GM18511 (cell line): ENCODE data around the gene CDH23.

Experiments used
- ATAC-seq: cut with Tn5 transposase; IDR thresholded peaks from one replicate; pipeline ENCODE4 v1.9.1; 2021; ENCODE audit warnings: mild to moderate bottlenecking, moderate library complexity; ENCODE audit not compliant: unreplicated experiment

The CDH23 gene

DNA sequence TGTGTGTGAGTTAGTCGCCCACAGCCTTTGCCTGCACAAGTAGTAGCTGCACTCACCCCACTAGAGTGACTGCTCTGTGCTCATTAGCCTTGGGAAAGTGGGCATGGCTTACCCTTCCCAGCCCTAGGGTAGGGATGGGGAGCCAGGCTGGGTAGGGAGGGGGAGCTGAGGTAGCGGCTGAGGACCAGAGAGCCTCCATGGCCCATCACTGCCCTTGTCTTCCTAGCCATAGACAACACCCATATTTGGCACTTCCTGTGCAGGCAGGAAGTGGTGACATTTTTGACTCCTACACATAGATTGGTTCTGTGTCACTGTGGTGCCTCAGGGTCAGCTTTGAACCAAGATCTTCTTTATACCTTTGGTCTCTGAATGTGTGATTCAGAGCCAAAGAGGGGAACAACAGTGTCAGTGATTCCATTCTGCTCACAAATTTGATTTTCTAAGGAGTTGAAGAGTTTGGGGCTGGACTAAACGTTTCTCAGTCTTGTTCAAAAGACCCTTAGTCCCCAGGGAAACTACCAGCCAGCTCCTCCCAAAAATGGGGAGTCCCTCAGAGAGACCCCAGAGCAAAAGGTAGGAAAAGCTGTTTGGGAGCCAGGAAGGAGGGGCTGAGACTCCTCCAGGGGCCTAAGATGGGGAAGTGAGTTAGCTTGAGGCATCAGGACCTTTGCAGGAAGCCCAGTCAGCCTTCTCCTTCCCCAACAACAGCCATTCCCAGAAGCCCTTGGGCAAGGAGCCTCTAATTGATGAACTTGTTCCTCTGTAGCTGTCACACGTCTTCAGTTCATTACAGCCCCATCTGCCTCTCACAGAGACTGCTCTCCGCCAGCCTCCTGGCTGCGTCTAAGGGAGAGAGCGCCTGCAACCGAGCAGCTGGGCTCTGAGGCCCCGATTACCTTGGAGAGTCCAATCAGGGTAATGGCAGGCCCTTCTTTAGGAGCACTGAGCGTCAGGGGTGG is 135.0 kb downstream of the CDH23 start:
- no peak for ATAC-seq

DNA sequence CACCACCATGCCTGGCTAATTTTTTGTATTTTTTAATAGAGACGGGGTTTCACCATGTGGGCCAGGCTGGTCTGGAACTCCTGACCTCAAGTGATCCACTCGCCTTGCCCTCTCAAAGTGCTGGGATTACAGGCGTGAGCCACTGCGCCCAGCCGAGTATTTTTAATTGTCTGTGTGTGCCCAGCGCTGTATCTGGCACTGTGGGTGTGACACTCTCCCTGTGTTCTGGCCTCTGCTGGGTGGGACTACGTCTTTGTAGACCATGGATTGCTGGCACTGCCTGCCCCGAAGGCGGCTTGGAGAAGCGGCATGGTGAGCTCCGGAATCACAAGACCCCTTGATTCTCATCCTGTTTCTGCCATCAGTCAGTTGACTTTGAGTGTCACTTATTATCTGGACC is 136.2 kb downstream of the CDH23 start:
- no peak for ATAC-seq

DNA sequence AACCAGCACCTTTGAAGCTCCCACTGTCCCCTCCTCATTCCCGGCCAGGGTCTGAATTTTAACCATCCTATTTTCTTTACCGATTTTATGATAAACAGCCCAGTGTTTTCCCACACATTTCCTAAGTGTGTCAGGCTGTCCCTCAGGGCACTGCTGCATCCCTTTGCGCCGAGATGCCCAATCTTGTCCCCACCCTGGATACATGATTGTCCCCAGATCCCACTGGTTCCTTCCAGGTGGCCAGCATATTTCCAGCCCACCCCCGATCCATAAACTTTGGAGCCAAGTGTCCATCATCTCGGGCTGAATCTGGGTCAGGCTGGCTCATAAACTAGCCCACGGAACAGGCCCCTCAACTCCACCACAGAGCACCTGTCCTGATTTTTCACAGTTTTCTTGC is 137.2 kb downstream of the CDH23 start:
- ATAC-seq = no peak

DNA sequence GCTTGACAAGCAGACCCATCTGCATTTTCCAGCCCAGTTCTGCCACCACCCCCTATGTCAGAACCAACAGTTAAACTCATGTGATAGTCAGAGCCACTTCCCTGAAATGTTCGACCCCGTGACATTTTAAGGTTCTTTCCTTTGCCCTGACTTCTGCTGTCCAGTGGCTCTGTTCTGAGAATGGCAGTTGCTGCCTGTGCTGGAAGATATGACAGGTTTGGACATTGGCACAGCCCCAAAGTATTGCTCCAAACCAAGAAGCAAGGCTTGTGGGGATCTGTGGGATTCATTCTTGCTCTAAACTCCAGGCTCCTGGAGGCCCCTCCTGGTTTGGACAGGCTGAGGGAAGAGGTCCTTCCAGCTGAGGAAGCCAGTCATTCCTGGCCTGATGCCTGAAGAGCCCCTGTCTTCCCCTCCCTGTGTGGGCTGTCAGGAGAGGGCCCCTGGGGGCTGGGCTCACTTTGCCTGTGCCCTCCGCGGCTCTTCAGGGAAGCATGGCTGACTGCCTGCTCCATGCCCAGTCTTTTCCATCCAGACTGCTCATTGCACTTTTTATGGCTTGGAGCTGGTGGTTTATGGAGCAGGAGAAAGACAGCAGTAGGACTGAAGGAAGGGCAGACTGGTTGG is 138.0 kb downstream of the CDH23 start:
- no peak for ATAC-seq

DNA sequence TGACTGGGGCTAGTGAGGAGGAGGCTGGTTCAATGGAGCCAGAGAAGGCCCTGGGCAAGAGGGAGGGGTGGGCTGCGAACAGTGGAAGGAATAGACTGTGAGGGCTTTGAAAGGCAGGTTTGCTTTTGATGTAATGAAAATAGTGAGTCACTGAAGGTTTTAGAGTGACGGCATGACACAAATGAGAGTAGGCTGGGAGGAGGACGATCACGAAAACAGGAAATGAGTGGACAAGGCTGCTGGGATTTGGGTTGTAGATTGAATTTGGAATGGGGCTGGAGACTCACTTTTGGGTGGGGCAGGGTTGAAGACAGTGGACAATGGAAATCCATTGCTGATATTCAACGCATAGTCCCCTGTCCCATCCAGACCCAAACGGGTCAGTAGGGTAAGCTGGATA is 139.6 kb downstream of the CDH23 start:
- no peak for ATAC-seq

DNA sequence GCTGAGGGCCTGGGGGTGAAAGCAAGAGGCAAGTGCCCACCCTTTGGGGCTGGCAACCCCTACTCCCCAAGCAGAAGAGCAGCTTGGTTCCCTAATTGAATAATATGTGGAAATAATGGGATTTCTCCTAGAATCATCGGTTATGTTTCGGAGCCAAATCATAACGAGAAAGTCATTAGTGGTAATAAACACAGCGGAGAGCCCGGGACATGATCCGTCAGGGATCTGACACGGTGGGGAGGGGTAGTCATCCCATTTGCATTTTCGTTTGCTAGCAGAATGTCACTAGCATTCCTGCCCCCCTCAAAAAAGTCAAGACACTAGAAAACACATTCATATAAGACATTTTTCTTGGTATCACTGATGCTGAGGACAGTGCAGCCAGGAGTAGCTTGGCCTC is 140.4 kb downstream of the CDH23 start:
- no peak for ATAC-seq

DNA sequence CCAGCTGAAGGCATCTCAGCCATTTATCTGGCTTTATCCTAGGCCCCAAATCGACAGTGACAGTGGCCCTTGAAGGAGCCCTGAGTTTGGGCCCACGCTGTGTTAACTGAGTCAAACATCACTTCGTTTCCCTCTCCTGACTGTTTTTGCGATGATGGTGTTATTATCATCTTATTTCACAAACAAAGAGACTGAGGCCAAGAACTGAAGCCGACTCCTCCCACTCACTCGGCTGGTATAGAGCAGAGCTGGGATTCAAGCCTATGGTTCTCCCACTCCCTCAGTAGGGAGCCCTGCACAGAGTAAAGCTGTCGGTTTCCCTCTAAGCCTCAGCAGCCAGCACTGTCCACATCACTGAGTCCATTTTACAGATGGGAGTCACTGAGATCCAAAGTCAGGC is 141.0 kb downstream of the CDH23 start:
- ATAC-seq = no peak

DNA sequence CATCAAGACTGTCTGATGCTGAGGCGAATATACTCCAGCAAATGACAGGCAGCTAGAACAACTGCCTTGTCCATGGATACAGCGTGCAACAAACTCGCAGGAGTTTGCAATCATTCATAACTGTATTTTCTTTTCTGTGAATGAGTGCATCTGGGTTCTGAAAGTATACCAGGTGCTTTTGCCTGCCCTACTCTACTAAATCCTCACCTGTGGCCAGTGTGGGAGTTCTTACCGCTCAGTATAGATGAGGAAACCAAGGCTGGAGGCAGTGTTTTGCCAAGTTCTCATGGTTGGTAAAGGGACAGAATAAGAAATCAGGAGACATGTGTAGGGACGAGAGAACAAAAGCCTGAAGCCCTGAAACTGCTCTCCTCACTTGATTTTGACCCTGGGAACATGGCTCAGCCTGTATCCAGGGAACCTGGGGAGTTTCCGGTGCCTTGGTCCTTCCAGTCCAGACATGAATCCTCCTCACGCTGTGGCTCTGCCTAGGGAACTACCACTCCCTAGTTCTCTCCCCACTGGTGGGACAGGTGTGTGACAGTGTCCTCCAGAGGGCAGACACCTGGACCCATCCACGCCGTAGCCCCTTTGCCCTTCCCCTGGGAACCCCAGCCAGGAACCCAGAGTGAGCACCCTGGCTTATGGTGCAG is 142.0 kb downstream of the CDH23 start:
- ATAC-seq = no peak

DNA sequence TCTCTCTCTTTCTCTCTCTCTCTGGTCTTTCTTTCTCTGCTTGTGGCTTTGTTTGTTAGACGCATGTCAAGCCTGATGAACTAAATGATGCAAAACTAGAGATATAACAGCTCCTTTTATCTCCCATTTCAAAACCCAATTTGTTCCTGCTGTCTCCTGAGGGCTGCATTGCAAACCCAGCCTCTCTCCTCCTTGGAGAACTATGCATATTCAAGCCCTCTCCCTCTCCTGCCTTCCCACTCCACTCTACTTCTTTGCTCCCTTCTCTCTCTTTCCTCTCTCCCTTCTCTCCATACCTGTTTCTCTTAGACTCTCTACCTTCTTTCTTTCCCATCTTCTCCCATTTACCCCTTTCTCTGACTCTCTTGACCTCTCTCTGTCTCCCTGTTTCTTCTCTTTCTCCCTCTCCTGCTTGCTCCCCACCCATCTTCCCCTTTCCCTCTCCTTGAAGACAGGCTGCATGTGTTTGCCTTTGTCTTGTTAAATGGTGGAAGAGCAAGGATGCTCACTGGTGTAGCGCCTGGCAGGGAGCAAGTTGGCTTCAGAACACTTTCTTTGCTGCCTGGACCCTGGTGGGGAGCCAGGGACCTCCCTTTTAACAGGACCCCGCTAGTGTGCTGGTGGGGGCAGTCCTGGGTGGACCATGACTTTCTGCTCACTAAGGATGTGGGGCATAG is 142.9 kb downstream of the CDH23 start:
- no peak for ATAC-seq

DNA sequence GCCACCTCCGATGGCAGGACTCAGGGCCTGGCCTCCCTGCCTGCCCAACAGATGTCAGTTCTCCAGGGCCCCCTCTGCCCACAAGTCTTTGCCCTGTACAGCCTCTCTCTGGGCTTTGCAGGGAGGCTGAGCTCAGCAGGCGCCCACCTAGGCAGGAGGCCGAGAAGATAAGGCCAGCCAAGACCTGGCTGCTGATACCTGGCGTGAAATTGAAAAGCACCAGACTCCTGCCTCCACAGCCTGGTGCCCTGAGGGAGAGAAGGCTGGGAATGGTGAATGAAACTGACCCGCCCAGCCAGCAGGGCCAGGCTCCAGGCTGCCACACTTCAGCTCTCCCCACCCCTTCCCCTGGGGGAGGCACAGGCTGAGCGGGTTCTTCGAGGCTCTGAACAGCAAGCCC is 145.8 kb downstream of the CDH23 start:
- ATAC-seq = no peak

DNA sequence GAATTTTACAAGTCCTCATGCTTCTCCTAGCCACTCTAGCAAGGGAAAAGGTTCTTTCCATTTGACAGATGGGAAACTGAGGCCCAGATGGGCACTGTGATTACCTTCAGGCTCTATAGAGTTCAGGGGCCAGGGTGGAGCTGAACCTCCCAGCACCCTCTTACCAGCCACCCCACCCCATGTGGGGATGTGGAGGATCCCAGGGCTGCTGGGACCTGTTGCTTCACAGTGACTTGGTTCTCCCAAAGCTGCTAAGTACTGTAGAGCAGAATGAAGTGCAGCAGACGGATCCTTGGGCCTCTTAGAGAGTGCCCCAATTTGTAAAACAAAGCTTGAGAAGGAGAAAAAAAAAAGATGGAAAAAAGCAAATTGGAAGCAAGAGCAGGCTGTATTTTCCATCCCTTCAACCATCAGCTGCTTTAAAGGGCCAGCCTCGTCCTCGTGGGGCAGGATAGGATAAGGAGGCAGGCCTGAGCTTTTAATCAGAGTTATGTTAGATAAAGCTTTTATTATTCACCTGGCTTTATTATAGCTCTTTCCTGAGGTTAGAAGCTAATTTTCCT is 147.0 kb downstream of the CDH23 start:
- ATAC-seq = no peak

DNA sequence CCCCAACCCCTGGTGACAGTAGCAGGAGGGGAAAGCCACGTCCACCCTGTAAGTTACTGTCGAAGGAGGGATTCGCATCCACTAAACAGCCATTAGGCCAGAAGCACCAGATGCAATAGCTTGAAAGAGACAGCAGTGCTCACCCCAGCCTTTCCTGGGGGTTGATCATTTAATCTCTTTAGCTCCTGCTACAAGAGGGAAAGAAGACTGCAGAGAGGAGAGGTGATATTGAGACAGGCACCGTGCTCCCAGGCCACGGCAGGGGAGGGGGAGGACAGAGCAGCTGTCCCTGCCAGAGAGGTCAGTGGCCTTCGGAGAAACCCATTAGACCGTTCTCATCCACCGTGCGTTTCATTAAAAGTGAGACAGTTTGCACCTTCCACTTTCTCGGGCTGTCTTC is 148.3 kb downstream of the CDH23 start:
- ATAC-seq = no peak

DNA sequence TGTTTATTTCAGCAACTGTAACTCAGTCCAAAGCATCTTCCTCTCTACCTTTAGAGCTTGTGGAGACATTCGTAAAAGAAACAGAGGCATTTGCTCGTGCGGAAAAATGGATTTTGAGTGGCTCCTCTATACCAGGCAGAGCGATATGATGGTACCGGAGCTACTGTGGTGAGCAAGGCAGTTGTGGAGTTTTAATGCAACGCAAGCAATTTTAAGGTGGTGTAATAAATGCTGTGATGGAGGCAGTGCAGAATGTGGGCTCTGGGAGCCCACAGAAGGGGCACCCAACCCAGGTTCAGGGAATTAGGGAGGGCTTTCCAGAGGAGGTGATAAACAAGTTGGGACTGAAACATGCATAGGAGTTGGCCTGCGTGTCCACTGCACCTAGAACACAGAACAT is 149.5 kb downstream of the CDH23 start:
- no peak for ATAC-seq

DNA sequence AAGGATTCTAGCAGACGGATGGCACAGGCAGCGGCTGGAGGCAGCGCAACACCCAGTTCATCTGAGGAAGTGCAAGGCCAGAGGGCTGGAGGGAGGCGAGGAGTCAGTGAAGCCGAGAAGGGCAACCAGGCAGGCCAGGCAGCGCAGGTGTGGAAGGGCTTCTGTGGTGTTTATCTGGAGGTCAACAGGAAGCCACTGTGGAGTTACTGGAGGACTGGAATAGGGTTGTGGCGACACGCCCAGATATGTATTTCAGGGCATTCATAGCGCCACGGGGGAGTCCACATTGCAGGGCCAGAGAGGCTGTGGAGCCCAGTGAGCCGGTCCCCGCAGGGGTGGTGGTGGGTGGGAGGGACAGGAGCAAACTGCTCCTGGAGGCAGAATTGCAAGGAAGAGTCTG is 150.6 kb downstream of the CDH23 start:
- no peak for ATAC-seq

DNA sequence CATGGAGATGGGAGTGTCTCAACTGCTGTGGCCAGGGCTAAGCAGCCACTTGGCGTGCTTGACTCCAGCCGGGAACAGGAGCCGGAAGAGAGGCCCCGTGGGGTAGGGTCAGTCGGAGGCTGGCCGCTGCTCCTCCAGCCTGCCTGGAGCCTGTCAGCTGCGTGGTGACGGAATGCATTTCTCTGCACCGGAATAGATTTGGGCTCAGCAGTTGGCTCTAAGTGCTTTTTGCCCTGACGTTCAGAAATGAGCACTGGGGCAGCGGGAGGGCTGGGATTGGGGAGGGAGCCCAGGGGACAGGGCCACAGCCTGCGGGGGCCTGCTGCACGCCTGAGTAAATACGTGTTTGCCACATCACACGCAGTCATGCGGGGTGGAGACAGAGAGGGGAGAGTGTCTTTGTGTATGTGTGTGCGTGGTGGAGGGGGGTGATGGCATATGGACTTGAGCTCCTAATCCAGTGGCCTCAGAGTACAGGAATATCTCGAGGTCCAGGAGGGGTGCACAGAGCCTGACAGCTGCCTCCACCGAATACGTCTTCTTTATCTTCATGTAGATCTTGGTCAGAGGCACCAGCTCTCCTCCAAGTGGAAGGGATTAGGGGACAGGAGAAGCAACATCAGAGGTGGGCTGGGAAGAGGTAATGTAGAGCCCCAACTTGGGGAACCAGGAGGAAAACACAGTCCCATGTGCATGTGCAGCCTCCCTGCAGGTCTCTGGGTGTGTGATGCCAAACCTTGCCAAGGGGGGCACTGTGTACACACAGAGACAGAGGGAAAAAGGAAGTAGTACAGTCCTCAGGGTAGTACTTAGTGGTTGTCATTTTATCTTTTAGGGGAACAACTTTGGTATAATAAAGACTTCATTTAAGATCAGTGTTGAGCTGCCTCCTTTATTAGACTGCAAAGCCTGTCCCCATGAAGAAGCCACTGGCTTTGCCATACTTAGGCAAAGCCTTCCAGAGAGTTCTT is 151.4 kb downstream of the CDH23 start:
- no peak for ATAC-seq

DNA sequence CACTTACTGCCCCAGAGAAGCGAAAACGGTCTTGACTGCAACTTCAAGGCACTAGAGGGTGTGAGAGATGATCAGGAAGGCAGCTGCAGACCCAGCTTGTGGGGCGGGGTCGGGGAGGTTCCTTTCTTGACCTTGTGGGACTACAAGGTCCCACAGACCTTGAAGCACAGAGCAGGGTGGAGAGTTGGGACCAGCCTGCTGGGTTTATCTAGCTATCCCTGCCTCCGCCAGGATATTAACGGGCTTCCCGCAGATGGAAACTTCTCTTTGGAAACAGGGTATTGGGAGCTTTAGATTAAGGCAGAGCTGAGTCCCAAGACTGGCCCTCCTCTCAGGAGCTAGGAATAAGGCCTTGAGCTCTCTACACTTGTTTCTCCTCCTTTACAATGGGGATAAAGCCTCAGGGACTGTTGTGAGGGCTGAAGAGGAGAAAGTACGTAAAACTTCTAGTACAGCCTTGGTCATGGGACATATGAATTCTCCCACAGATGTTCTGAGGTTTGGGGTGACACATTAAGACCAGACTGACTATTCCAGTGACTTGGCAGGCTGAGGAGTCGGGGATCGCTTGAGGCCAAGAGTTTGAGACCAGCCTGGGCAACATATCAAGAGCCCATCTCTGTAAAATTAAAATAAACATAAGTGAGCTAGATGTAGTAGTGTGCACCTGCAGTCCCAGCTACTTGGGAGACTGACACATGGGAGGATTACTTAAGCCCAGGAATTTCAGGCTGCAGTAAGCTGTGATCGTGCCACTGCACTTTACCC is 153.2 kb downstream of the CDH23 start:
- ATAC-seq = no peak

DNA sequence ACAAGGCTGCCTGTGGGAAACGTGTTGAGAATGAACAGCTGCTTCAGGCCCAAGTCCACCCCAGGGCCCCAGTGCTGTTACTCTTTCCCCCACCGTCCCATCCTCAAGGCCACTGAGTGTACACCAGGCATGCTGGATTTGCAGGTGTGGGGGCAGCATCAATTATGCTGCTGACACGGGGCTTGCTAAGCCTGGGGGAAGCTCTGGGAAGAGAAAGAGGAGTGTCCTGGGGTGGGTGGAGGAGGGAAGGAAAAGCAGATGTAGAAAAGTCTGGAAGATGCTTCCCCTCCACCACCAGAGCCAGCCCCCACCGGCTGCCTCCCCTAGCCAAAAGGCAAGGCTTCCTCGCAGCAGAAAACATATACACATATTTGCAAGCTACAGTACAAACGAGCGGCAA is 153.9 kb downstream of the CDH23 start:
- ATAC-seq = no peak

DNA sequence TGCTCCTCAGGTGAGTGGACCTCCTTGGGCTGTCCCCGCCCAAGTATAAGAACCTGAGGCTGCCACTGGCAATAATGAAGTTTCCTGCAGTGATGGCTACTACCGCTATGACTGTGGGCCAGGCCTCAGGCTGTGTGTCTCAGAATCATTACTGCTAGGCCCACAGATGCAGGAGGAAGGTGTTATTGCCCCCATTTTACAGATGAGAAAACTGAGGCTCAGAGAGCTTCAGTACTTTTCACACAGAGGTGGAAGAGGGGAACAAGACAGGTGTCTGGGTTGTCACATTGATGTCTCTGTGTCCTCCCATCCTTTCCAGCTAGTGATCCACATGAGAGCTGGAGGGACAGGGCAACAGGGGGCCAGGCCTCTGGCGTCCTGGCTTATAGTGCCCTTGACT is 155.2 kb downstream of the CDH23 start:
- ATAC-seq = no peak

DNA sequence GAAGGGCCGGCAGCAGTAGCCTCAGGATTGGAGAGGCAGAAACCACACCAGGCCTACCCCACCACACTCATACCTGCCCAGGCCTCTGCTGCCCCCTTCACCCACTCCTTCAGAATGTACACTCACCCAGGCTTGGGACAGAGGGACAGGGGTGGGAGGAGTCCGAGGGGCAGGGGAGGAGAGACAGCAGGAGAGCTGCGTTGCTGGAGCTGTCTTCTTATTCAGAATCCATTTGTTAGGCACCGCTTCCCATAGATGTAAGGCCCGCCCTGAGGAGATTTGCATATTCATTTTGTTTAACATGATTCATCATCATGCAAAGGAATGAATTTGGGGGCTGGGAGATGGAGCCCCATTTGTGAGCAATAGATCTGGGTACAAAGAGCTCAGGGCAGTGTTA is 156.7 kb downstream of the CDH23 start:
- ATAC-seq = no peak
